Coronary artery (tissue), 2 donors: ENCODE data around the gene KATNB1.

Experiments
- DNase-seq: peaks from one replicate; pipeline ENCODE4 v3.0.0-alpha.2; 2017; ENCODE audit warnings: low spot score
- H3K27ac ChIP-seq, 2 donors: fragments of 200-600 bp; sonication (generic); one replicate each; pipeline ENCODE4 v1.5.1; 2016 to 2019
- H3K4me3 ChIP-seq: fragments of 200-600 bp; sonication (generic); 2 replicates; pipeline ENCODE4 v1.5.1; 2016; ENCODE audit warnings: mild to moderate bottlenecking, moderate library complexity
- CTCF ChIP-seq: fragments of 200-600 bp; sonication (generic); IDR thresholded peaks from one replicate; pipeline ENCODE4 v1.5.1; 2019; ENCODE audit warnings: antibody characterized with exemption

KATNB1 gene

GRCh38 chr16:57762365-57763040 lies 26.9 kb downstream of the KATNB1 start:
- TF ChIP-seq CTCF = no peak
- DNase-seq = no peak
- Histone ChIP-seq H3K27ac (no peak overlapping the region), H3K4me3 (no peak overlapping the region)

GRCh38 chr16:57763285-57764005 lies 27.9 kb downstream of the KATNB1 start:
- no peak for DNase-seq
- Histone ChIP-seq H3K27ac (no peak overlapping the region), H3K4me3 (no peak overlapping the region)
- TF ChIP-seq CTCF = no peak

GRCh38 chr16:57764006-57764340 lies 28.4 kb downstream of the KATNB1 start:
- no peak for TF ChIP-seq CTCF
- H3K4me3 ChIP-seq = no peak overlapping the region
- DNase-seq = no peak
- peak overlapping the region in 1 of 2 donors; percentile 45 for H3K27ac ChIP-seq

- DNase-seq = no peak
- H3K4me3 ChIP-seq = no peak overlapping the region
- H3K27ac ChIP-seq = peak overlapping the region in 1 of 2 donors; percentile 45
- no peak for TF ChIP-seq CTCF
These were observed 29.0 kb downstream of the KATNB1 start for GRCh38 chr16:57764341-57765159.

- no peak overlapping the region for H3K27ac ChIP-seq
- DNase-seq = no peak
- no peak for TF ChIP-seq CTCF
- H3K4me3 ChIP-seq = no peak overlapping the region
These were observed 29.7 kb downstream of the KATNB1 start for GRCh38 chr16:57765160-57765728.

GRCh38 chr16:57766714-57767348 lies 31.3 kb downstream of the KATNB1 start:
- Histone ChIP-seq H3K27ac (no peak overlapping the region), H3K4me3 (no peak overlapping the region)
- no peak for TF ChIP-seq CTCF
- DNase-seq = no peak
